Skeletal muscle cell (primary cell): ENCODE measurements around the gene NDUFA3.

Experiments used
- DNase-seq: peaks from one replicate; pipeline ENCODE4 v3.0.0-alpha.2; 2010; ENCODE audit warnings: low read depth
- H3K4me3 ChIP-seq: 2 replicates; pipeline ENCODE4 v1.5.1; 2011; ENCODE audit warnings: low read depth, mild to moderate bottlenecking, control low read depth, low read length, moderate library complexity

Gene NDUFA3

GRCh38 chr19:54136086-54136863 is 33.6 kb downstream of the NDUFA3 start:
- DNase-seq: no peak
- peak overlapping the region; percentile 55 for H3K4me3 ChIP-seq

DNA sequence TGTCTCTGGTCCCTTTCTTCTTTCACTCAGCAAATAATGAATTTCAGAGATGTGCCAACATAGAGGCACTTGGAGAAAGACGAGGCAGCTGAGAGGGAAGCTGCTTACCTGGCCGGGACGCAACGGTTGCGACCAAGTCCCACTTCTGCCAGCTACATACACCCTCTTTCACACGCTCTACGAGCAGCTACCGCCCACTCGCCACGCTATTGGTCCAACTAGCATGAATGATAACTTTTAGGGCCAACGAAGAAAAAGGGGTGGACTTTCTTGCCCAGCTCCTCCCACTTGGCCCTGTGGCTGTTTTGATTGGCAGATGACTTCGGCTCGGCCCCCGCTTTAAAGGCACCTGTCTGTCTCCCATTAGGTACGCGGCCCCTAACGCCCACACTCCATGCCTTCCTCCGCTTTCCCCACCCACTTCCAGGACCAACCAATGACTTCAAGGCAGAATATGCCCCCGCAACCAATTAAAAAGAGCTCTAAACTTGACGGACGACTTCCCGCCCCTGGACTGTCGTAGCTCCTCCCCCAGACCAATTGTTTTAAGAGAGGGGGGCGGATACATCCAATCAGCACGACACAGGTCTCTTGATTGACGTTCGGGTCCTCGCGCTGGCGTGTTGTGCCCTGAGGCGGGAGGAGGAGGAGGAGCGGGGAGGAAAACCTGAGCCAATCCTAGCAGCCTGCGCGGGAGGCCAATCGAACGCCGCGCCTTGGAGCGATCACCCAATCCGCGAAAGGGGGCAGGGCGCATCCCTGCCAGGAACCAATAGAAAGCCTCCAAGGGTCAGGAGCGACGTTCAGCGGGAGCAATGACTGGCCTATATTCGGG is 34.4 kb downstream of the NDUFA3 start:
- DNase-seq: peak; percentile 100
- peak overlapping the region; percentile 83 for H3K4me3 ChIP-seq

DNA sequence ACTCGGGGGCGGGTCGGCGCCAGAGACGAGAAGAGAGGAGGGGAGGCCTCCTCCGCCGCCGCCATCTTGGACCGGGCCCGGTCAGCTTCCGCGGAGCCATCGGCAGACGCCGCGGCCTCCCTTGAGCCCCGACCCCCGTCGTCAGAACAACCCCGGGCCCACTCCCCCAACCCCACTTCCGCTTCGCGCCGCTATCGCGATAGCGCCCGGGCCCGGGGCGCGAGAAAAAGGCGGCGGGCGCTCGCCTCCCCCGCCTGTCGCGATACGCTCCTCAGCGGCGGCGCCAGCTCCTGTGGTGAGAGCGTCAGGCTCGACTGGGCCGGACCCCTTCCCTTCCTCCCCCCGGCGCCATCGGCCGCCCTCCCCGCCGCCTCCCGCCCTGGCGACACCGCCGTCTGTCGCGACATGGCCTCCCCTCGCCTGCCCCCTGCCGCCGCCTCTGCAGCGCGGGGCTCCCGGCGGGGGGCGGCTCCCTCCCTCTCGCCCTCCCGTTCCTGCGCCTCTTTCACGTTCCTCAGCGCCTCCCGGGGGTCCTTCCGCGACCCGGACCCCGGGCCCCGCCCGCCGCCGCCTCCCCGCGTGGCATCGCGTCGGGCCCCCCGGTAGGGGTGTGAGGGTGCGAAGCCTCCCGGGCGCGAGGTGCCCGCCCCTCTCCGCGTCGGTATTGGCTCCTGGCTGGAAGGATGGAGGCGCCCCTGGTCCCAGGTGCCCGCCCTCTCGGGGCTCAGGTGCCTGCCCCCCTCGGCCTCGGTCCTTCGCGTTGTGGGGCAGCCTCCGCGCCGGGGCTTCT is 35.2 kb downstream of the NDUFA3 start, which contains the start of gene CNOT3:
Gene CNOT3 (plus strand): TSS at position 64 of the 790 bp plus-strand sequence. CDS start 5,217 bp downstream, outside the sequence.
- H3K4me3 ChIP-seq: peak within 1 kb of the TSS; percentile 83
- no peak for DNase-seq

GRCh38 chr19:54138489-54139256 is 36.0 kb downstream of the NDUFA3 start:
- DNase-seq: no peak
- peak overlapping the region; percentile 83 for H3K4me3 ChIP-seq

- no peak for DNase-seq
- no peak overlapping the region for H3K4me3 ChIP-seq
Observed at GRCh38 chr19:54141356-54141755, 38.7 kb downstream of the NDUFA3 start.

GRCh38 chr19:54142166-54142780 is 39.6 kb downstream of the NDUFA3 start:
- DNase-seq: no peak
- no peak overlapping the region for H3K4me3 ChIP-seq

GRCh38 chr19:54145541-54146158 is 43.0 kb downstream of the NDUFA3 start:
- H3K4me3 ChIP-seq: no peak overlapping the region
- no peak for DNase-seq

DNA sequence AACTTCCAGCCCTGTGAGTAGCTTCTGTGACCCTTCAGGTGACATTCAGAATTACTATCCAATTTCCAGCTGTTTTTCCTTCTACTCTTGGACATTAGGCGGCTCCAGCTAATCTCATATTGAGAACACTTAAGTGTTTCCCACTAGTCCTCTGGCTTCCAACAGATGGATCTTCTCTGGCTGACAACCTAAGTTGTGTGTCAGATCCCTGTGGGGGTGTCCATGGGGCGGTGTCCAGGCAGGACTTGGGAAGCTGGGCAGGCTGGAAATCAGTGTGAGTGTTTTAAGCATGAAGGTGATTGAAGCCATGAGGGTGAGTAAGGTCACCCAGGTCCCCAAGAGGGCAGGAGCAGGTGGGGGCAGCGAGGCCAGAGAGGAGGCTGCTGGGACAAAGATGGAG is 45.0 kb downstream of the NDUFA3 start:
- no peak for DNase-seq
- no peak overlapping the region for H3K4me3 ChIP-seq

DNA sequence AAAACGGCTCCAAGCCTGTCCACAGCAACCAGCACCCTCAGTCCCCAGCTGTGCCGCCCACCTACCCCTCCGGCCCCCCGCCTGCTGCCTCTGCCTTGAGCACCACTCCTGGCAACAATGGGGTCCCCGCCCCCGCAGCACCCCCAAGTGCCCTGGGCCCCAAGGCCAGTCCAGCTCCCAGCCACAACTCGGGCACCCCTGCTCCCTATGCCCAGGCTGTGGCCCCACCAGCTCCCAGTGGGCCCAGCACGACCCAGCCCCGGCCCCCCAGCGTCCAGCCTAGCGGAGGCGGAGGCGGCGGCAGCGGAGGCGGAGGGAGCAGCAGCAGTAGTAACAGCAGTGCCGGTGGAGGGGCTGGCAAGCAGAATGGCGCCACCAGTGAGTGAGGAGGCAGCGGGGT is 45.5 kb downstream of the NDUFA3 start:
- no peak for DNase-seq
- H3K4me3 ChIP-seq: no peak overlapping the region

- H3K4me3 ChIP-seq: no peak overlapping the region
- DNase-seq: no peak
Observed at GRCh38 chr19:54149021-54149812, 46.6 kb downstream of the NDUFA3 start.

DNA sequence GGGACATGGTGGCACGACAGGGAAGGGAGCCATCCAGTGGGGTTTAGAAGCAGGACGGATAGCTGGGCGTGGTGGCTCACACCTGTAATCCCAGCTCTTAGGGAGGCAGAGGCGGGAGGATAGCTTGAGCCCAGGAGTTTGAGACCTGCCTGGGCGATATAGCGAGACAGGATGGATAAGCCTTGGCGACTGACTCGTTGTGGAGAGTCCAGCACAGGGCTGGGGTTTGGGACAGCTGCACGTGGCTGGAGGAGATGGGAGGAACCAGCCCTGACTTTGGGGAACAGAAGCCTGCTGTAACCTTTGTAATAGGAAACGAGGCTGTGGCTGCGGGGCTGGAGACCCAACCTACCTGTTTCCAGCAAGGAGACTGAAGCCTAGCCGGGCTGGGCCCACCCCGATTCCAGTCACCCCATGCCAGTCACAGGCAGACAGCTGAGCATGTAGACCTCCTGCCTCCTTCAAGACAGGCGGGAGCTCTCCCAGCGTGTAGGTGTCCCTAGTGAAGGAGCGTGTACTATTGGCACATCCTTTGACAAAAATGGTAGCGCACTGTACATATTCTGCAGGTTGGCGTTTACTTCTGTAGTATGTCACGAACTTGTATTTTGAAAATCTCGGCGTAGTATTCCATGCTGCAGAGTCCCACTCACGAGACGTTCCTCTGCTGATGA is 48.8 kb downstream of the NDUFA3 start:
- DNase-seq: no peak
- no peak overlapping the region for H3K4me3 ChIP-seq

DNA sequence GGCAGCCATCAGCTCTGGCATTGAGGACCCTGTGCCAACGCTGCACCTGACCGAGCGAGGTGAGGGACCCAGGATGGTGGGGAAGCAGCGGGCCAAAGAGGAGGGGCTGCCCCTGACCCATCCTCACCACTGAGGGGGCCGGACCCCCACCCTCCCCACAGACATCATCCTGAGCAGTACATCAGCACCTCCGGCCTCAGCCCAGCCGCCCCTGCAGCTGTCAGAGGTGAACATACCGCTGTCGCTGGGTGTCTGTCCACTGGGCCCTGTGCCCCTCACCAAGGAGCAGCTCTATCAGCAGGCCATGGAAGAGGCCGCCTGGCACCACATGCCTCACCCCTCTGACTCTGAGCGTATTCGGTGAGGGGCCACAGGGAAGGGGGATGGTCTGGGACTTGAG is 49.6 kb downstream of the NDUFA3 start:
- no peak overlapping the region for H3K4me3 ChIP-seq
- DNase-seq: no peak

DNA sequence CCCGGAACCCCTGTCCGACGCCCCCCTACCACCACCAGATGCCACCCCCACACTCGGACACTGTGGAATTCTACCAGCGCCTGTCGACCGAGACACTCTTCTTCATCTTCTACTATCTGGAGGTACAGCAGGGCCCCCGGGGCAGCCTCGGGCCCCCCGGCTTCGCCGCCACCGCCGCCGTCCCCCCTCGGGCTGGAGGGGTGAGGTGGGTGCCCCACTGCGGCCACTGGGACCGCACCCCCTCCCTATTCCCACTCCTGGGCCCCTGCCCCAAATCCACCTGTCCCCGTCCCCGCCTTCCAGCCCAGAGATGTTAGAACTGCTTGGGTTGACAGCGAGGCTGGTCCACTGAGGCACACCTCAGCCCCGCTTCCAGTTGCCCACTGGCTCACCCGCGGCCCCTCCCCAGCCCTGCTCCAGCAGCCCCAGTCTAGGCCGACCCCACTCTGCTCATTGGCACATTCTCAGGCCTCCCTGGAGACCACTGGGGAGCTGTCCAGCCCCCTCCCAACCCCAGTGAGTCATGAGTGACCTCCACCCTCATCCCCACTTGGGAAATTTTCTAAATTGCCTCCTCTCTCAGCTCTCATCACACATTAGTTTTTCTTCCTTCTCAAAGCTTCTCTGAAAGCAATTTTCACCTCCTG is 50.3 kb downstream of the NDUFA3 start:
- H3K4me3 ChIP-seq: no peak overlapping the region
- no peak for DNase-seq

GRCh38 chr19:54153731-54154326 is 51.2 kb downstream of the NDUFA3 start:
- H3K4me3 ChIP-seq: no peak overlapping the region
- DNase-seq: no peak

GRCh38 chr19:54154603-54155345 is 52.1 kb downstream of the NDUFA3 start:
- no peak overlapping the region for H3K4me3 ChIP-seq
- DNase-seq: no peak

GRCh38 chr19:54155694-54156093 is 53.0 kb downstream of the NDUFA3 start:
- no peak for DNase-seq
- no peak overlapping the region for H3K4me3 ChIP-seq
